HEK293 (cell line): ENCODE measurements around the gene TAS2R40.

Experiments used
- ELK4 ChIP-seq: IDR thresholded peaks from 2 replicates; pipeline ENCODE4 v1.6.1; 2011; ENCODE audit warnings: mild to moderate bottlenecking, low read depth, low read length, borderline replicate concordance
- GLIS2 ChIP-seq: fragments of 450-650 bp; formaldehyde crosslinking; IDR thresholded peaks from 2 replicates; pipeline ENCODE4 v1.5.1; 2016; ENCODE audit warnings: missing biosample characterization, missing genetic modification characterization
- INSM2 ChIP-seq: fragments of 450-650 bp; formaldehyde crosslinking; IDR thresholded peaks from 2 replicates; pipeline ENCODE4 v1.5.1; 2016; ENCODE audit warnings: missing biosample characterization, missing genetic modification characterization
- KLF9 ChIP-seq: fragments of 450-650 bp; formaldehyde crosslinking; IDR thresholded peaks from 2 replicates; pipeline ENCODE4 v1.5.1; 2016; ENCODE audit warnings: missing biosample characterization, missing genetic modification characterization, low read depth
- OSR2 ChIP-seq: fragments of 450-650 bp; formaldehyde crosslinking; IDR thresholded peaks from 2 replicates; pipeline ENCODE4 v1.5.1; 2016; ENCODE audit warnings: missing biosample characterization, missing genetic modification characterization
- OVOL3 ChIP-seq: fragments of 450-650 bp; formaldehyde crosslinking; IDR thresholded peaks from 2 replicates; pipeline ENCODE4 v1.5.1; 2016; ENCODE audit warnings: missing biosample characterization, missing genetic modification characterization
- PRDM1 ChIP-seq: fragments of 450-650 bp; formaldehyde crosslinking; IDR thresholded peaks from 2 replicates; pipeline ENCODE4; 2016; ENCODE audit warnings: missing biosample characterization, missing genetic modification characterization
- SCRT1 ChIP-seq: fragments of 450-650 bp; formaldehyde crosslinking; IDR thresholded peaks from 2 replicates; pipeline ENCODE4 v1.5.1; 2016; ENCODE audit warnings: missing biosample characterization, missing genetic modification characterization, borderline replicate concordance
- ZBTB10 ChIP-seq: fragments of 450-650 bp; formaldehyde crosslinking; IDR thresholded peaks from 2 replicates; pipeline ENCODE4 v1.5.1; 2016; ENCODE audit warnings: missing biosample characterization, missing genetic modification characterization
- ZBTB7A ChIP-seq: fragments of 450-650 bp; formaldehyde crosslinking; IDR thresholded peaks from 2 replicates; pipeline ENCODE4 v1.5.1; 2016; ENCODE audit warnings: low read depth, missing biosample characterization, missing genetic modification characterization
- ZFP3 ChIP-seq: fragments of 450-650 bp; formaldehyde crosslinking; IDR thresholded peaks from 2 replicates; pipeline ENCODE4 v1.5.1; 2016; ENCODE audit warnings: low read depth, missing biosample characterization, missing genetic modification characterization
- ZNF121 ChIP-seq: fragments of 450-650 bp; formaldehyde crosslinking; IDR thresholded peaks from 2 replicates; pipeline ENCODE4 v1.5.1; 2016; ENCODE audit warnings: missing biosample characterization, missing genetic modification characterization
- ZNF133 ChIP-seq: fragments of 450-650 bp; formaldehyde crosslinking; IDR thresholded peaks from 2 replicates; pipeline ENCODE4 v1.5.1; 2016; ENCODE audit warnings: missing biosample characterization, missing genetic modification characterization
- ZNF140 ChIP-seq: fragments of 450-650 bp; formaldehyde crosslinking; IDR thresholded peaks from 2 replicates; pipeline ENCODE4 v1.5.1; 2016; ENCODE audit warnings: missing biosample characterization, missing genetic modification characterization
- ZNF223 ChIP-seq: fragments of 450-650 bp; formaldehyde crosslinking; IDR thresholded peaks from 2 replicates; pipeline ENCODE4 v1.5.1; 2016; ENCODE audit warnings: missing biosample characterization, missing genetic modification characterization
- ZNF280D ChIP-seq: fragments of 450-650 bp; formaldehyde crosslinking; IDR thresholded peaks from 2 replicates; pipeline ENCODE4 v1.5.1; 2016; ENCODE audit warnings: missing biosample characterization, missing genetic modification characterization
- ZNF335 ChIP-seq: fragments of 450-650 bp; formaldehyde crosslinking; conservative IDR thresholded peaks from 2 replicates; pipeline ENCODE4 v1.5.1; 2016; ENCODE audit warnings: missing biosample characterization, missing genetic modification characterization
- ZNF366 ChIP-seq: fragments of 450-650 bp; formaldehyde crosslinking; conservative IDR thresholded peaks from 2 replicates; pipeline ENCODE4 v1.5.1; 2016; ENCODE audit warnings: missing biosample characterization, missing genetic modification characterization
- ZNF398 ChIP-seq: fragments of 450-650 bp; formaldehyde crosslinking; IDR thresholded peaks from 2 replicates; pipeline ENCODE4 v1.5.1; 2017; ENCODE audit warnings: missing biosample characterization, missing genetic modification characterization
- ZNF423 ChIP-seq: fragments of 450-650 bp; formaldehyde crosslinking; IDR thresholded peaks from 2 replicates; pipeline ENCODE4 v1.5.1; 2016; ENCODE audit warnings: missing biosample characterization, missing genetic modification characterization
- ZNF473 ChIP-seq: fragments of 450-650 bp; formaldehyde crosslinking; IDR thresholded peaks from 2 replicates; pipeline ENCODE4 v1.5.1; 2017; ENCODE audit warnings: missing biosample characterization, missing genetic modification characterization
- ZNF530 ChIP-seq: fragments of 450-650 bp; formaldehyde crosslinking; IDR thresholded peaks from 2 replicates; pipeline ENCODE4 v1.5.1; 2016; ENCODE audit warnings: low read depth, missing biosample characterization, missing genetic modification characterization
- ZNF558 ChIP-seq: fragments of 450-650 bp; formaldehyde crosslinking; IDR thresholded peaks from 2 replicates; pipeline ENCODE4 v1.5.1; 2016; ENCODE audit warnings: missing biosample characterization, missing genetic modification characterization
- ZNF610 ChIP-seq: fragments of 450-650 bp; formaldehyde crosslinking; IDR thresholded peaks from 2 replicates; pipeline ENCODE4 v1.5.1; 2016; ENCODE audit warnings: missing biosample characterization, missing genetic modification characterization, borderline replicate concordance
- ZNF629 ChIP-seq: fragments of 450-650 bp; formaldehyde crosslinking; IDR thresholded peaks from 2 replicates; pipeline ENCODE4 v1.5.1; 2017; ENCODE audit warnings: missing biosample characterization, missing genetic modification characterization
- ZXDB ChIP-seq: fragments of 450-650 bp; formaldehyde crosslinking; IDR thresholded peaks from 2 replicates; pipeline ENCODE4 v1.5.1; 2016; ENCODE audit warnings: missing biosample characterization, missing genetic modification characterization
- TF ChIP-seq, protein P1 (sequence below): fragments of 450-650 bp; formaldehyde crosslinking; IDR thresholded peaks from 2 replicates; pipeline ENCODE4 v1.5.1; 2017; ENCODE audit warnings: missing biosample characterization, missing genetic modification characterization

TAS2R40 gene

DNA sequence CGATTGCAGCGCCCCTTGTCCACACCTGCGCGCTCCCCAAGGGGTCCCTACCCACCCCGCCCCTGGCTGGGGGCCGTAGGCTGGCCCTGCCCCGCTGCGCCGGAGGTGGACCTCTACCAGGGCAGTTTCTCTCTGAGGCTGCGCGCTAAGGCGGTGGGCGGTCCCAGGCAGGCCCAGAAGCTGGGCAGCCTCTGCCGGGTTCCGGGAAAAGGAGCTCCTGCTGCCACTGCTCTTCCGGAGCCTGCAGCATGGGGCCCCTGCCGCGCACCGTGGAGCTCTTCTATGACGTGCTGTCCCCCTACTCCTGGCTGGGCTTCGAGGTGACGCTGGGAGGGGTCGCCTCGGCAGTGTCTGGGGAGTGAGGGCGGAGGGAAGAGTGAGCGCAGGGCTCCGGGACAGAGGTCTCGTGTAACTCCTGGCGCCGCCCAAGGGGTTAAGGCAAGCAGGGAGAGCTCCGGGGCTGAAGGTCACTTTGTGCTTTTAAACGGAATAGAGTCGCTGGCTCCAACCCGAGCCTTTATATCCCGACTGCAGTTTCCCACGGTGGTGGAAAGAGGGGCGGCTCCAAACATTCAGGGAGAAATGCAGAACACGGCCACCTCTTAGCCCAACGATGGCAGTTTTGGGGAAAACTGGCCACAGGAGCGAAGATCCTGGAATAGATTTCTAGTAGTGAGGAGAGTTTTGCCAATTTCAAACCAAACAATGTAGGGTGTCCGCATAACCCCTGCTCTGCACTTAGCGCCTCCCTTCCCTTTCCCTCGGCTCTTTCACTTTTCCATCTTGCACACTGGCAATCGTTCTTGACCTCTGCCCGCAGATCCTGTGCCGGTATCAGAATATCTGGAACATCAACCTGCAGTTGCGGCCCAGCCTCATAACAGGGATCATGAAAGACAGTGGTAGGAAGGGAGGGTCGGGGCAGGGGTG, 41.7 kb downstream of the TAS2R40 start, which contains the start of gene GSTK1 (continued):
- TF ChIP-seq ZNF121 (tag by site-specific recombination), result no peak
- peak; percentile 84 for TF ChIP-seq ZNF423 (tag by site-specific recombination)
- TF ChIP-seq, protein P1, sequence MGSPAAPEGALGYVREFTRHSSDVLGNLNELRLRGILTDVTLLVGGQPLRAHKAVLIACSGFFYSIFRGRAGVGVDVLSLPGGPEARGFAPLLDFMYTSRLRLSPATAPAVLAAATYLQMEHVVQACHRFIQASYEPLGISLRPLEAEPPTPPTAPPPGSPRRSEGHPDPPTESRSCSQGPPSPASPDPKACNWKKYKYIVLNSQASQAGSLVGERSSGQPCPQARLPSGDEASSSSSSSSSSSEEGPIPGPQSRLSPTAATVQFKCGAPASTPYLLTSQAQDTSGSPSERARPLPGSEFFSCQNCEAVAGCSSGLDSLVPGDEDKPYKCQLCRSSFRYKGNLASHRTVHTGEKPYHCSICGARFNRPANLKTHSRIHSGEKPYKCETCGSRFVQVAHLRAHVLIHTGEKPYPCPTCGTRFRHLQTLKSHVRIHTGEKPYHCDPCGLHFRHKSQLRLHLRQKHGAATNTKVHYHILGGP (tag by site-specific recombination), result no peak
- no peak for TF ChIP-seq ZNF280D
- TF ChIP-seq PRDM1, result no peak
- TF ChIP-seq ZNF140 (tag by site-specific recombination), result no peak
- TF ChIP-seq ELK4, result no peak
- peak; percentile 54 for TF ChIP-seq ZNF629 (tag by site-specific recombination)
- peak; percentile 92 for TF ChIP-seq GLIS2 (tag by site-specific recombination)
- TF ChIP-seq OSR2 (tag by site-specific recombination), result peak; percentile 93
- TF ChIP-seq ZFP3 (tag by site-specific recombination), result no peak
- peak; percentile 88 for TF ChIP-seq ZNF335 (tag by site-specific recombination)
- TF ChIP-seq ZNF473 (tag by site-specific recombination), result no peak
- TF ChIP-seq ZNF366, result no peak
- TF ChIP-seq INSM2 (tag by site-specific recombination), result no peak
- TF ChIP-seq ZXDB (tag by site-specific recombination), result peak; percentile 79; the same call in 1 of the 2 replicates
- no peak for TF ChIP-seq SCRT1 (tag by site-specific recombination)
- no peak for TF ChIP-seq ZNF223
- no peak for TF ChIP-seq ZNF398 (tag by site-specific recombination)
- no peak for TF ChIP-seq ZNF133 (tag by site-specific recombination)
- TF ChIP-seq ZNF558 (tag by site-specific recombination), result no peak
- TF ChIP-seq ZNF610 (tag by site-specific recombination), result 0 out of 2 replicates have a peak, but pooled peaks have one; percentile 42
- peak; percentile 65 for TF ChIP-seq ZBTB10 (tag by site-specific recombination)
- no peak for TF ChIP-seq ZBTB7A
- TF ChIP-seq KLF9 (tag by site-specific recombination), result peak; percentile 74; the same call in 1 of the 2 replicates
- no peak for TF ChIP-seq ZNF530 (tag by site-specific recombination)
- TF ChIP-seq OVOL3 (tag by site-specific recombination), result no peak
